K562 (cell line): ENCODE measurements around the gene ZDHHC11. TPM values are rescaled to one million over a fixed set of nuclear protein-coding genes. Genes with fewer than 3 reads are reported as not detected.

Experiments
- ATAC-seq: fragments of 200-7000 bp; cut with Tn5 transposase; 3 replicates; pipeline ENCODE4 v1.9.1; 2020; ENCODE audit warnings: moderate library complexity
- BruUV-seq: library from RNA; stranded (reverse); fragments of 400-500 nt; replicated peaks from 2 replicates; lab custom pipeline; 2021; lab: Mats Ljungman, UMichigan
- CTCF ChIA-PET: fragments of 300-600 bp; formaldehyde crosslinking; extraction: SDS; loops from one replicate; lab custom pipeline; 2021; ENCODE audit warnings: low intra/inter-chr PET ratio; lab: Yijun Ruan, JAX
- POLR2A ChIA-PET: fragments of 300-600, 350-650 bp; sonication (Branson Sonifier 250); formaldehyde crosslinking; extraction: SDS; loops from one replicate; lab custom pipeline; 2021; ENCODE audit warnings: antibody characterized with exemption, inconsistent platforms; lab: Yijun Ruan, JAX
- DNase-seq, 4 experiments: peaks; one replicate each; pipeline versions ENCODE4 v3.0.0 to v3.0.0-alpha.2; 2011 to 2018; ENCODE audit warnings: low spot score in 3 of 4, mixed read lengths in 3 of 4; ENCODE audit errors: extremely low read depth in 1 of 4
- FAIRE-seq: peaks from 2 replicates; lab custom pipeline; 2011; peaks lifted over from hg19 to GRCh38; lab: Jason Lieb, UNC
- H2AFZ ChIP-seq: 2 replicates; pipeline ENCODE4 v1.6.0; 2011; ENCODE audit warnings: low read depth, low read length, control low read depth, inconsistent platforms
- H3K27ac ChIP-seq: fragments of 200-600 bp; 3 replicates; pipeline ENCODE4 v1.8.0; 2011; ENCODE audit warnings: low read depth, mild to moderate bottlenecking, control low read depth, inconsistent platforms, low read length, moderate library complexity, mixed read lengths; ENCODE audit errors: extremely low read depth
- H3K27me3 ChIP-seq, 2 experiments: fragments of 300-600 bp in 1 of 2; 2 replicates in 1 of 2; 3 replicates in 1 of 2; pipeline versions ENCODE4 v1.6.0 to v1.8.0; 2011; ENCODE audit warnings: inconsistent platforms in 2 of 2, low read length in 2 of 2, mild to moderate bottlenecking in 1 of 2, mixed read lengths in 1 of 2, moderate library complexity in 1 of 2; ENCODE audit not compliant: control insufficient read depth in 2 of 2, insufficient read depth in 2 of 2
- H3K36me3 ChIP-seq: fragments of 300-600 bp; 3 replicates; pipeline ENCODE4 v1.8.0; 2011; ENCODE audit warnings: mild to moderate bottlenecking, low read length, inconsistent platforms; ENCODE audit not compliant: control insufficient read depth, insufficient read depth
- H3K4me1 ChIP-seq, 2 experiments: fragments of 200-600 bp in 1 of 2; replicated peaks in 1 of 2; 2 replicates in 1 of 2; 3 replicates in 1 of 2; pipeline versions ENCODE4 v1.5.1 to v1.8.0; 2011; ENCODE audit warnings: inconsistent platforms in 2 of 2, low read length in 2 of 2, mild to moderate bottlenecking in 1 of 2, mixed read lengths in 1 of 2, moderate library complexity in 1 of 2; ENCODE audit not compliant: control insufficient read depth in 2 of 2, insufficient read depth in 2 of 2
- H3K4me2 ChIP-seq: 2 replicates; pipeline ENCODE4 v1.6.1; 2011; ENCODE audit warnings: low read length, control low read depth, inconsistent platforms, mixed read lengths; ENCODE audit not compliant: insufficient read depth
- H3K4me3 ChIP-seq: fragments of 200-600 bp; sonication (generic), shearing (Covaris generic); 2 replicates; pipeline ENCODE4 v1.5.1; 2016; ENCODE audit warnings: control low read depth, inconsistent platforms
- H3K79me2 ChIP-seq: fragments of 200-600 bp; 3 replicates; pipeline ENCODE4 v1.8.0; 2011; ENCODE audit warnings: low read length, inconsistent platforms; ENCODE audit not compliant: control insufficient read depth, insufficient read depth
- H3K9ac ChIP-seq, 2 experiments: 2 replicates each; pipeline versions ENCODE4 v1.6.0 to v1.6.1; 2011; ENCODE audit warnings: low read depth in 2 of 2, low read length in 2 of 2, control low read depth in 1 of 2, inconsistent platforms in 1 of 2, mild to moderate bottlenecking in 1 of 2, mixed read lengths in 1 of 2; ENCODE audit not compliant: insufficient read depth in 1 of 2
- H3K9me1 ChIP-seq: one replicate; pipeline ENCODE4 v1.6.0; 2011; ENCODE audit warnings: inconsistent platforms, mild to moderate bottlenecking, low read length, moderate library complexity; ENCODE audit not compliant: control insufficient read depth, insufficient read depth
- H3K9me3 ChIP-seq: replicated peaks from 2 replicates; pipeline ENCODE4 v1.5.1; 2011; ENCODE audit warnings: low read depth, low read length, inconsistent platforms; ENCODE audit not compliant: control insufficient read depth, insufficient read depth
- H4K20me1 ChIP-seq: replicated peaks from 2 replicates; pipeline ENCODE4 v1.6.1; 2011; ENCODE audit warnings: low read length, inconsistent platforms, mixed read lengths; ENCODE audit not compliant: control insufficient read depth, insufficient read depth
- HMG20A ChIP-seq: fragments of 450-650 bp; formaldehyde crosslinking; conservative IDR thresholded peaks from 2 replicates; pipeline ENCODE4 v1.4.0; 2020; ENCODE audit warnings: mild to moderate bottlenecking, mixed read lengths
- PHF8 ChIP-seq: fragments of 200-600 bp; sonication (generic); IDR thresholded peaks from 2 replicates; pipeline ENCODE4 v1.6.1; 2012; ENCODE audit warnings: mixed run types, mild to moderate bottlenecking, inconsistent platforms, low read length, moderate library complexity, borderline replicate concordance
- POLR3G ChIP-seq: IDR thresholded peaks from 2 replicates; pipeline ENCODE4 v1.6.1; 2011; ENCODE audit not compliant: insufficient read length, insufficient replicate concordance; ENCODE audit errors: extremely low read depth
- SNIP1 ChIP-seq: fragments of 450-650 bp; IDR thresholded peaks from 2 replicates; pipeline ENCODE4 v1.7.1; 2017; ENCODE audit warnings: low read depth, mild to moderate bottlenecking
- ZNF12 ChIP-seq: sonication (generic); formaldehyde crosslinking; IDR thresholded peaks from 2 replicates; pipeline ENCODE4 v1.4.0; 2020; ENCODE audit warnings: mild to moderate bottlenecking, missing genetic modification reagents
- ZNF778 ChIP-seq: fragments of 450-650 bp; formaldehyde crosslinking; IDR thresholded peaks from 2 replicates; pipeline ENCODE4 v1.4.0; 2020; ENCODE audit warnings: mild to moderate bottlenecking, moderate library complexity
- WGBS: fragments of 100-300 bp; shearing (Covaris generic); methylation state at CpG from one replicate; pipeline ENCODE4 v1.1.6; 2016; ENCODE audit warnings: low coverage, mixed read lengths; ENCODE audit not compliant: insufficient coverage; ENCODE audit errors: missing lambda C conversion rate; 5-methylcytosine and 5-hydroxymethylcytosine counted together
- in situ Hi-C: fragments of 300-500 bp; cut with MboI; formaldehyde crosslinking; loops from 4 replicates; pipeline ENCODE4 v1.15.0; 2018; ENCODE audit warnings: inconsistent platforms, mixed read lengths
- intact Hi-C: fragments of 100-400 bp; cut with micrococcal nuclease; formaldehyde crosslinking; loops from 2 replicates; pipeline ENCODE4 v1.14.2; 2022
- polyA plus RNA-seq, 8 experiments: library from polyadenylated mRNA; depleted of rRNA in 4 of 8; stranded (reverse) in 5 of 8; unstranded in 3 of 8; fragments of >200 nt; fragmentation: Nextera tagmentation in 2 of 8; fragmentation: Illumina TruSeq in 1 of 8; extraction: Ambion mirVana in 2 of 8; extraction: Trizol in 1 of 8; gene quantifications; 2 replicates each; pipeline versions ENCODE4 v1.2.1 to v1.2.3, GENCODE V29; 2011 to 2014; ENCODE audit warnings: inconsistent platforms in 1 of 8, missing spikeins in 1 of 8
- total RNA-seq, 7 experiments: library from RNA; depleted of rRNA in 6 of 7; stranded (reverse); fragments of >200 nt in 6 of 7; fragmentation: Illumina TruSeq in 2 of 7; extraction: Trizol in 2 of 7; gene quantifications; 2 replicates each; pipeline versions ENCODE4 v1.2.1 to v1.2.3, GENCODE V29; 2011 to 2021; ENCODE audit warnings: low replicate concordance in 1 of 7
- TF ChIP-seq, protein P1 (sequence below): sonication (generic); formaldehyde crosslinking; IDR thresholded peaks from 2 replicates; pipeline ENCODE4 v1.8.0; 2022; ENCODE audit warnings: mild to moderate bottlenecking, missing genetic modification reagents
- TF ChIP-seq, protein P2 (sequence below): fragments of 250-450 bp; sonication (Bioruptor Pico); IDR thresholded peaks from 2 replicates; pipeline ENCODE4 v1.5.0; 2021; ENCODE audit warnings: mild to moderate bottlenecking, borderline replicate concordance
- TF ChIP-seq, protein P3 (sequence below): sonication (generic); formaldehyde crosslinking; IDR thresholded peaks from 2 replicates; pipeline ENCODE4 v1.8.1; 2022; ENCODE audit warnings: missing genetic modification reagents

ZDHHC11 gene
- total and polyA plus RNA-seq, 9 of the 15 experiments (the other 6 are each of a cell fraction or from before 2014, with no cell fraction given) = 0.07 to 2.3 (median 0.52) TPM

DNA sequence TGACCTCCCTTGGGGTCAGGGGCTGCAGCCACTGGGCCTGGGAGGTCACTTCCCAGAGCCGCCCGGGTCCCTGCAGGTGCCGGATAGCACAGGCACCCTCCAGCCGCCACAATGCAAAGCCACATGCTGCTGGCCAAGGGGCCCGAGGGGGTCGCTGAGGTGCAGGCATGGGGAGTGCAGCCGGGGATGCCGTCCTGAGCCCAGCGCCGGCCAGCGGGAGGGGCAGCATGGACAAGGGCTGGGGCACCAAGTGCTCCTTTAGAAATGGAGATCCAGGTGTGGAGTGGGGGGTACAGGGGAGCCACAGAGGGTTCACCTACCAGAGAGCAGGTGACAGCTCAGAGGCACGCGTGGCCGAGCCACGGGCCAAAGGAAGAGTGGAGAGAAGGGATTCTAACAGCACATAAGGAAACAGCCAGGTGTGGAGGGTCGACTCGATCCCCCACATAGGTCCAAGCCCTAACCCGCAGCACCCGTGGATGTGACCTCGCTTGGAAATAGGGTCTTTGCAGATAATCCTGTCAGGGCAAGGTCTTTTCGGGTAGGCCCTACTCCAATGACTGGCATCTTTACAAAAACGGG lies 90.9 kb downstream of the ZDHHC11 start:
- no peak overlapping the region for H3K27ac ChIP-seq
- TF ChIP-seq POLR3G (no peak), ZNF12 (CRISPR knock-in tag) (no peak), SNIP1 (no peak), HMG20A (CRISPR knock-in tag) (no peak), ZNF778 (no peak), PHF8 (no peak)
- TF ChIP-seq, protein P1, sequence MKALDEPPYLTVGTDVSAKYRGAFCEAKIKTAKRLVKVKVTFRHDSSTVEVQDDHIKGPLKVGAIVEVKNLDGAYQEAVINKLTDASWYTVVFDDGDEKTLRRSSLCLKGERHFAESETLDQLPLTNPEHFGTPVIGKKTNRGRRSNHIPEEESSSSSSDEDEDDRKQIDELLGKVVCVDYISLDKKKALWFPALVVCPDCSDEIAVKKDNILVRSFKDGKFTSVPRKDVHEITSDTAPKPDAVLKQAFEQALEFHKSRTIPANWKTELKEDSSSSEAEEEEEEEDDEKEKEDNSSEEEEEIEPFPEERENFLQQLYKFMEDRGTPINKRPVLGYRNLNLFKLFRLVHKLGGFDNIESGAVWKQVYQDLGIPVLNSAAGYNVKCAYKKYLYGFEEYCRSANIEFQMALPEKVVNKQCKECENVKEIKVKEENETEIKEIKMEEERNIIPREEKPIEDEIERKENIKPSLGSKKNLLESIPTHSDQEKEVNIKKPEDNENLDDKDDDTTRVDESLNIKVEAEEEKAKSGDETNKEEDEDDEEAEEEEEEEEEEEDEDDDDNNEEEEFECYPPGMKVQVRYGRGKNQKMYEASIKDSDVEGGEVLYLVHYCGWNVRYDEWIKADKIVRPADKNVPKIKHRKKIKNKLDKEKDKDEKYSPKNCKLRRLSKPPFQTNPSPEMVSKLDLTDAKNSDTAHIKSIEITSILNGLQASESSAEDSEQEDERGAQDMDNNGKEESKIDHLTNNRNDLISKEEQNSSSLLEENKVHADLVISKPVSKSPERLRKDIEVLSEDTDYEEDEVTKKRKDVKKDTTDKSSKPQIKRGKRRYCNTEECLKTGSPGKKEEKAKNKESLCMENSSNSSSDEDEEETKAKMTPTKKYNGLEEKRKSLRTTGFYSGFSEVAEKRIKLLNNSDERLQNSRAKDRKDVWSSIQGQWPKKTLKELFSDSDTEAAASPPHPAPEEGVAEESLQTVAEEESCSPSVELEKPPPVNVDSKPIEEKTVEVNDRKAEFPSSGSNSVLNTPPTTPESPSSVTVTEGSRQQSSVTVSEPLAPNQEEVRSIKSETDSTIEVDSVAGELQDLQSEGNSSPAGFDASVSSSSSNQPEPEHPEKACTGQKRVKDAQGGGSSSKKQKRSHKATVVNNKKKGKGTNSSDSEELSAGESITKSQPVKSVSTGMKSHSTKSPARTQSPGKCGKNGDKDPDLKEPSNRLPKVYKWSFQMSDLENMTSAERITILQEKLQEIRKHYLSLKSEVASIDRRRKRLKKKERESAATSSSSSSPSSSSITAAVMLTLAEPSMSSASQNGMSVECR = no peak
- TF ChIP-seq, protein P2, sequence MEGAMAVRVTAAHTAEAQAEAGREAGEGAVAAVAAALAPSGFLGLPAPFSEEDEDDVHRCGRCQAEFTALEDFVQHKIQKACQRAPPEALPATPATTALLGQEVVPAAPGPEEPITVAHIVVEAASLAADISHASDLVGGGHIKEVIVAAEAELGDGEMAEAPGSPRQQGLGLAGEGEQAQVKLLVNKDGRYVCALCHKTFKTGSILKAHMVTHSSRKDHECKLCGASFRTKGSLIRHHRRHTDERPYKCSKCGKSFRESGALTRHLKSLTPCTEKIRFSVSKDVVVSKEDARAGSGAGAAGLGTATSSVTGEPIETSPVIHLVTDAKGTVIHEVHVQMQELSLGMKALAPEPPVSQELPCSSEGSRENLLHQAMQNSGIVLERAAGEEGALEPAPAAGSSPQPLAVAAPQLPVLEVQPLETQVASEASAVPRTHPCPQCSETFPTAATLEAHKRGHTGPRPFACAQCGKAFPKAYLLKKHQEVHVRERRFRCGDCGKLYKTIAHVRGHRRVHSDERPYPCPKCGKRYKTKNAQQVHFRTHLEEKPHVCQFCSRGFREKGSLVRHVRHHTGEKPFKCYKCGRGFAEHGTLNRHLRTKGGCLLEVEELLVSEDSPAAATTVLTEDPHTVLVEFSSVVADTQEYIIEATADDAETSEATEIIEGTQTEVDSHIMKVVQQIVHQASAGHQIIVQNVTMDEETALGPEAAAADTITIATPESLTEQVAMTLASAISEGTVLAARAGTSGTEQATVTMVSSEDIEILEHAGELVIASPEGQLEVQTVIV (CRISPR knock-in tag) = no peak
- TF ChIP-seq, protein P3, sequence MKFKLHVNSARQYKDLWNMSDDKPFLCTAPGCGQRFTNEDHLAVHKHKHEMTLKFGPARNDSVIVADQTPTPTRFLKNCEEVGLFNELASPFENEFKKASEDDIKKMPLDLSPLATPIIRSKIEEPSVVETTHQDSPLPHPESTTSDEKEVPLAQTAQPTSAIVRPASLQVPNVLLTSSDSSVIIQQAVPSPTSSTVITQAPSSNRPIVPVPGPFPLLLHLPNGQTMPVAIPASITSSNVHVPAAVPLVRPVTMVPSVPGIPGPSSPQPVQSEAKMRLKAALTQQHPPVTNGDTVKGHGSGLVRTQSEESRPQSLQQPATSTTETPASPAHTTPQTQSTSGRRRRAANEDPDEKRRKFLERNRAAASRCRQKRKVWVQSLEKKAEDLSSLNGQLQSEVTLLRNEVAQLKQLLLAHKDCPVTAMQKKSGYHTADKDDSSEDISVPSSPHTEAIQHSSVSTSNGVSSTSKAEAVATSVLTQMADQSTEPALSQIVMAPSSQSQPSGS (CRISPR knock-in tag) = no peak
- BruUV-seq = no TSS peak
- POLR2A ChIA-PET = no interaction called here
- WGBS = 4% methylated on average over 22 of the region's 22 CpGs
- peak in 2 of 4 experiments; percentile 6 to 9 for DNase-seq
- no peak overlapping the region for H3K4me2 ChIP-seq
- no peak overlapping the region for H3K9ac ChIP-seq
- no peak overlapping the region for H3K4me3 ChIP-seq
- in situ Hi-C loops = loop anchor here (10.0 kb wide), 1 partner anchor 85 kb away; no protein-coding TSS in a partner anchor
- ATAC-seq = no peak
- no peaks in the 10 kb centered on the region for H3K36me3 ChIP-seq
- peaks cover 3% of the 10 kb centered on the region for H3K9me1 ChIP-seq
- H3K4me1 ChIP-seq = peaks cover 0 to 39% of the 10 kb centered on the region in 2 experiments; a peak in 2 of 5 replicates
- H3K27me3 ChIP-seq = peaks cover 36 to 72% of the 10 kb centered on the region in 2 experiments; a peak in 4 of 5 replicates
- no peak overlapping the region for H2AFZ ChIP-seq
- CTCF ChIA-PET = no interaction called here
- no peaks in the 10 kb centered on the region for H3K79me2 ChIP-seq
- H3K9me3 ChIP-seq = no peaks in the 10 kb centered on the region
- H4K20me1 ChIP-seq = peaks cover 18% of the 10 kb centered on the region
- FAIRE-seq = no peak
- intact Hi-C loops = no loop called here
